Measurements from ENCODE around the gene CUX1.
"Not testable (repeated sequence)": the region's sequence is repeated elsewhere in the genome, so short reads cannot be mapped to it uniquely, and the experiment has no call there.

The CUX1 gene

GRCh38 chr7:102049765-102050164, 232.3 kb downstream of the CUX1 start:
- Histone ChIP-seq H4K20me1 (ENCODE audit: control insufficient read depth, insufficient read depth, low read depth, low read length) (0 out of 2 replicates have a peak, but pooled peaks cover 4% of the 10 kb centered on the region), H3K9me3 (ENCODE audit: control insufficient read depth, insufficient read depth, low read length) (0 out of 2 replicates have a peak, but pooled peaks cover 6% of the 10 kb centered on the region), H3K9me2 (replicated peaks; ENCODE audit: control insufficient read depth, low read length) (no peaks in the 10 kb centered on the region), H3K36me3 (ENCODE audit: control insufficient read depth, low read length) (peaks cover 63% of the 10 kb centered on the region), H3K4me3 (ENCODE audit: low read length) (no peak overlapping the region), H3K79me2 (ENCODE audit: control insufficient read depth, low read length) (peaks cover 97% of the 10 kb centered on the region), H3K4me1 (ENCODE audit: control insufficient read depth, low read length) (peaks cover 58% of the 10 kb centered on the region), H3F3A (ENCODE audit: control insufficient read depth, insufficient read depth) (no peaks in the 10 kb centered on the region; the same call in 1 of the 2 replicates), H3K4me2 (ENCODE audit: low read length) (no peak overlapping the region), H3K27me3 (ENCODE audit: control insufficient read depth, low read length) (no peaks in the 10 kb centered on the region), H3K27ac (ENCODE audit: low read depth, low read length) (no peak overlapping the region)
- no peak for TF ChIP-seq EZH2phosphoT487 (IDR thresholded peaks at IDR 0.05; ENCODE audit: borderline replicate concordance, low read length)
- TF ChIP-seq, protein P1, sequence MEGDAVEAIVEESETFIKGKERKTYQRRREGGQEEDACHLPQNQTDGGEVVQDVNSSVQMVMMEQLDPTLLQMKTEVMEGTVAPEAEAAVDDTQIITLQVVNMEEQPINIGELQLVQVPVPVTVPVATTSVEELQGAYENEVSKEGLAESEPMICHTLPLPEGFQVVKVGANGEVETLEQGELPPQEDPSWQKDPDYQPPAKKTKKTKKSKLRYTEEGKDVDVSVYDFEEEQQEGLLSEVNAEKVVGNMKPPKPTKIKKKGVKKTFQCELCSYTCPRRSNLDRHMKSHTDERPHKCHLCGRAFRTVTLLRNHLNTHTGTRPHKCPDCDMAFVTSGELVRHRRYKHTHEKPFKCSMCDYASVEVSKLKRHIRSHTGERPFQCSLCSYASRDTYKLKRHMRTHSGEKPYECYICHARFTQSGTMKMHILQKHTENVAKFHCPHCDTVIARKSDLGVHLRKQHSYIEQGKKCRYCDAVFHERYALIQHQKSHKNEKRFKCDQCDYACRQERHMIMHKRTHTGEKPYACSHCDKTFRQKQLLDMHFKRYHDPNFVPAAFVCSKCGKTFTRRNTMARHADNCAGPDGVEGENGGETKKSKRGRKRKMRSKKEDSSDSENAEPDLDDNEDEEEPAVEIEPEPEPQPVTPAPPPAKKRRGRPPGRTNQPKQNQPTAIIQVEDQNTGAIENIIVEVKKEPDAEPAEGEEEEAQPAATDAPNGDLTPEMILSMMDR (IDR thresholded peaks at IDR 0.05; ENCODE audit: low read depth, low read length, poor library complexity, severe bottlenecking) = no peak

DNA sequence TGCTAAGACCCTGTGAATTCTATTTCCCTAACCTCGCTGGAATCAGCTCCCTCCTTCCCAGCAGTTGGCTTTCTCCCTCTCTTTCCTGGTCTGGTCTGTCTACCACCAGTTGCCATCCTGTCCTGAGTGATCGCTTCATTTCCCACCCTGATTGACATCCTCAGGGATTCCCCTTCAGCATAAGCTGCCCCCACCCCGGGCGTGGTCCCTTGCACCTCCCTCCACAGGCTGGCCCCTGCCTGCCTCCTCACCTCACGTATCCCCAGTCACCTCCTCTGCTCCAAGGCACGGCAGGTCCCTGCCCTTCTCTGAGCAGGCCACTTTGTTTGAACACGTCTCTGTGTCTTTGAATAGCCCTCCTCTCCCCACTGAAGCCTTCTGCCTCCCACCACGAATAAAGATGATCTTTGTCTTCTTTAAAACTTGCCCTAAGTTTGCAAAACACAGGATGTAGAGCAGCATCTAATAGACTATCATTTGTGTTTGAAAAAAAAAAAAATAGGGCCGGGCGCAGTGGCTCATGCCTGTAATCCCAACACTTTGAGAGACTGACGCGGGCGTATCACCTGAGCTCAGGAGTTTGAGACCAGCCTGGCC, 233.5 kb downstream of the CUX1 start:
- Histone ChIP-seq H3K9me3 (ENCODE audit: control insufficient read depth, insufficient read depth, low read length) (0 out of 2 replicates have a peak, but pooled peaks cover 6% of the 10 kb centered on the region), H3K4me2 (ENCODE audit: low read length) (no peak overlapping the region), H4K20me1 (ENCODE audit: control insufficient read depth, insufficient read depth, low read depth, low read length) (0 out of 2 replicates have a peak, but pooled peaks cover 4% of the 10 kb centered on the region), H3F3A (ENCODE audit: control insufficient read depth, insufficient read depth) (no peaks in the 10 kb centered on the region), H3K36me3 (ENCODE audit: control insufficient read depth, low read length) (peaks cover 71% of the 10 kb centered on the region), H3K27ac (ENCODE audit: low read depth, low read length) (no peak overlapping the region), H3K27me3 (ENCODE audit: control insufficient read depth, low read length) (no peaks in the 10 kb centered on the region), H3K79me2 (ENCODE audit: control insufficient read depth, low read length) (peaks cover 97% of the 10 kb centered on the region), H3K9me2 (replicated peaks; ENCODE audit: control insufficient read depth, low read length) (no peaks in the 10 kb centered on the region), H3K4me1 (ENCODE audit: control insufficient read depth, low read length) (peaks cover 58% of the 10 kb centered on the region), H3K4me3 (ENCODE audit: low read length) (no peak overlapping the region)
- TF ChIP-seq, protein P1 (IDR thresholded peaks at IDR 0.05; ENCODE audit: low read depth, low read length, poor library complexity, severe bottlenecking) = no peak
- TF ChIP-seq EZH2phosphoT487 (IDR thresholded peaks at IDR 0.05; ENCODE audit: borderline replicate concordance, low read length) = no peak

DNA sequence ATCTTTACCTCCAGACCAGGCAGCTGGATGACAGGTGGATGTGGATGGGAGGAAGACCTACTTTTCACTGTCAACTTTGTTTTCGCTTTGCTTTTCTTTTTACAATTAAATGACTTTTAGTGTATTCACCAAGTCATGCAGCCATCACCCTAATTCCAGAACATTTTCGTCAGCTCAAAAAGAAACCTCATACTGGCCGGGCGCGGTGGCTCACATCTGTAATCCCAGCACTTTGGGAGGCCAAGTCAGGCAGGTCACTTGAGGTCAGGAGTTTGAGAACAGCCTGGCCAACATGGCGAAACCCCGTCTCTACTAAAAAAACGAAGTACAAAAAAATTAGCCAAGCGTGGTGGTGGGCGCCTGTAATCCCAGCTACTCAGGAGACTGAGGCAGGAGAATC, 234.3 kb downstream of the CUX1 start:
- Histone ChIP-seq H3K36me3 (ENCODE audit: control insufficient read depth, low read length) (peaks cover 73% of the 10 kb centered on the region), H3K4me1 (ENCODE audit: control insufficient read depth, low read length) (peaks cover 51% of the 10 kb centered on the region), H3K79me2 (ENCODE audit: control insufficient read depth, low read length) (peaks cover 97% of the 10 kb centered on the region)
- not testable (repeated sequence) for H3K27ac ChIP-seq (ENCODE audit: low read depth, low read length); H3K9me2 ChIP-seq (replicated peaks; ENCODE audit: control insufficient read depth, low read length); H3K27me3 ChIP-seq (ENCODE audit: control insufficient read depth, low read length); H4K20me1 ChIP-seq (ENCODE audit: control insufficient read depth, insufficient read depth, low read depth, low read length); H3K9me3 ChIP-seq (ENCODE audit: control insufficient read depth, insufficient read depth, low read length); H3K4me2 ChIP-seq (ENCODE audit: low read length); H3K4me3 ChIP-seq (ENCODE audit: low read length); H3F3A ChIP-seq (ENCODE audit: control insufficient read depth, insufficient read depth)

- TF ChIP-seq, protein P1 (IDR thresholded peaks at IDR 0.05; ENCODE audit: low read depth, low read length, poor library complexity, severe bottlenecking) = no peak
- TF ChIP-seq EZH2phosphoT487 (IDR thresholded peaks at IDR 0.05; ENCODE audit: borderline replicate concordance, low read length) = no peak
- H3F3A ChIP-seq (ENCODE audit: control insufficient read depth, insufficient read depth) = no peaks in the 10 kb centered on the region; the same call in 1 of the 2 replicates
- no peak overlapping the region for H3K4me2 ChIP-seq (ENCODE audit: low read length)
- peaks cover 56% of the 10 kb centered on the region for H3K36me3 ChIP-seq (ENCODE audit: control insufficient read depth, low read length)
- H4K20me1 ChIP-seq (ENCODE audit: control insufficient read depth, insufficient read depth, low read depth, low read length) = no peaks in the 10 kb centered on the region
- no peaks in the 10 kb centered on the region for H3K27me3 ChIP-seq (ENCODE audit: control insufficient read depth, low read length)
- no peaks in the 10 kb centered on the region for H3K9me2 ChIP-seq (replicated peaks; ENCODE audit: control insufficient read depth, low read length)
- peaks cover 94% of the 10 kb centered on the region for H3K79me2 ChIP-seq (ENCODE audit: control insufficient read depth, low read length)
- peaks cover 31% of the 10 kb centered on the region for H3K4me1 ChIP-seq (ENCODE audit: control insufficient read depth, low read length)
- H3K9me3 ChIP-seq (ENCODE audit: control insufficient read depth, insufficient read depth, low read length) = 0 out of 2 replicates have a peak, but pooled peaks cover 6% of the 10 kb centered on the region
- H3K4me3 ChIP-seq (ENCODE audit: low read length) = no peak overlapping the region
- H3K27ac ChIP-seq (ENCODE audit: low read depth, low read length) = no peak overlapping the region
Measured at GRCh38 chr7:102054158-102054557, 236.7 kb downstream of the CUX1 start.
